GM23338 (cell line): ENCODE data around the gene BLVRA. TPM values are rescaled to one million over a fixed set of nuclear protein-coding genes. Genes with fewer than 3 reads are reported as not detected.

Experiments
- ATAC-seq: fragments of 200-7000 bp; cut with Tn5 transposase; 3 replicates; pipeline ENCODE4 v1.9.1; 2020
- DNase-seq: peaks from one replicate; pipeline ENCODE4 v3.0.0-alpha.2; 2015; ENCODE audit warnings: low spot score
- H2AFZ ChIP-seq: fragments of 200-600 bp; sonication (generic); 2 replicates; pipeline ENCODE4 v1.8.0; 2016; ENCODE audit warnings: antibody characterized with exemption, mild to moderate bottlenecking, moderate library complexity
- H3F3A ChIP-seq: fragments of 200-600 bp; sonication (generic); replicated peaks from 2 replicates; pipeline ENCODE4 v1.8.0; 2017; ENCODE audit warnings: antibody characterized with exemption, mixed run types, low read depth
- H3K27ac ChIP-seq: fragments of 200-600 bp; sonication (generic); 2 replicates; pipeline ENCODE4 v1.6.1; 2016; ENCODE audit warnings: low read depth
- H3K27me3 ChIP-seq: fragments of 200-600 bp; sonication (generic); 2 replicates; pipeline ENCODE4 v1.8.0; 2016; ENCODE audit warnings: mild to moderate bottlenecking, mixed run types, moderate library complexity; ENCODE audit not compliant: insufficient read depth
- H3K36me3 ChIP-seq: fragments of 200-600 bp; sonication (generic); 2 replicates; pipeline ENCODE4 v1.8.0; 2016; ENCODE audit warnings: mild to moderate bottlenecking; ENCODE audit not compliant: insufficient read depth
- H3K4me1 ChIP-seq: fragments of 200-600 bp; sonication (generic); 2 replicates; pipeline ENCODE4 v1.8.0; 2016; ENCODE audit warnings: mild to moderate bottlenecking, moderate library complexity; ENCODE audit not compliant: insufficient read depth
- H3K4me2 ChIP-seq: fragments of 200-600 bp; sonication (generic); 2 replicates; pipeline ENCODE4 v1.7.1; 2017; ENCODE audit warnings: mixed run types
- H3K4me3 ChIP-seq: fragments of 200-600 bp; sonication (generic); 2 replicates; pipeline ENCODE4 v1.6.1; 2016; ENCODE audit warnings: mixed run types
- H3K79me2 ChIP-seq: fragments of 200-600 bp; sonication (generic); replicated peaks from 2 replicates; pipeline ENCODE4 v1.8.0; 2017; ENCODE audit warnings: mild to moderate bottlenecking; ENCODE audit not compliant: insufficient read depth
- H3K9me2 ChIP-seq: fragments of 200-600 bp; sonication (generic); 2 replicates; pipeline ENCODE4 v1.8.0; 2017; ENCODE audit not compliant: insufficient read depth
- H4K20me1 ChIP-seq: fragments of 200-600 bp; sonication (generic); replicated peaks from 2 replicates; pipeline ENCODE4 v1.8.0; 2017; ENCODE audit warnings: mild to moderate bottlenecking; ENCODE audit not compliant: insufficient read depth
- H3K27ac Mint-ChIP-seq: 2 replicates; pipeline ENCODE4 v1.8.0; 2020; ENCODE audit warnings: inconsistent platforms, mild to moderate bottlenecking, moderate library complexity, mixed read lengths
- H3K27me3 Mint-ChIP-seq: 3 replicates; pipeline ENCODE4 v1.8.0; 2022; ENCODE audit warnings: low read depth, mild to moderate bottlenecking, moderate library complexity, mixed read lengths, inconsistent platforms; ENCODE audit not compliant: insufficient read depth, poor library complexity
- H3K36me3 Mint-ChIP-seq: 3 replicates; pipeline ENCODE4 v1.8.0; 2021; ENCODE audit warnings: low read depth, mild to moderate bottlenecking, inconsistent platforms, moderate library complexity, mixed read lengths
- H3K4me1 Mint-ChIP-seq: 3 replicates; pipeline ENCODE4 v1.8.0; 2020; ENCODE audit warnings: mild to moderate bottlenecking, inconsistent platforms, mixed read lengths
- H3K4me3 Mint-ChIP-seq: 3 replicates; pipeline ENCODE4 v1.8.0; 2021; ENCODE audit warnings: moderate library complexity, mild to moderate bottlenecking, inconsistent platforms, mixed read lengths
- H3K9me3 Mint-ChIP-seq: 3 replicates; pipeline ENCODE4 v1.8.0; 2020; ENCODE audit warnings: moderate library complexity, mild to moderate bottlenecking, inconsistent platforms, mixed read lengths
- CREB1 ChIP-seq: fragments of 250-450 bp; sonication (Bioruptor Pico); IDR thresholded peaks from 2 replicates; pipeline ENCODE4 v1.5.0; 2020; ENCODE audit warnings: low read depth, mild to moderate bottlenecking, moderate library complexity
- CTCF ChIP-seq, 2 experiments: fragments of 200-600 bp in 1 of 2; sonication (generic) in 1 of 2; conservative IDR thresholded peaks; 2 replicates each; pipeline versions ENCODE4 v1.5.1 to v1.6.1; 2016 to 2017; ENCODE audit warnings: antibody characterized with exemption in 2 of 2, low read depth in 2 of 2, mild to moderate bottlenecking in 2 of 2, moderate library complexity in 1 of 2
- ETS1 ChIP-seq: IDR thresholded peaks from 2 replicates; pipeline ENCODE4 v1.6.1; 2016; ENCODE audit warnings: antibody characterized with exemption
- EZH2 ChIP-seq: fragments of 200-600 bp; sonication (generic); IDR thresholded peaks from one replicate; pipeline ENCODE4 v1.8.0; 2017; ENCODE audit warnings: antibody characterized with exemption, mild to moderate bottlenecking, low read depth; ENCODE audit not compliant: unreplicated experiment
- EZH2phosphoT487 ChIP-seq: fragments of 200-600 bp; sonication (generic); IDR thresholded peaks from one replicate; pipeline ENCODE4 v1.8.1; 2018; ENCODE audit warnings: antibody characterized with exemption; ENCODE audit not compliant: unreplicated experiment
- JUNB ChIP-seq: IDR thresholded peaks from one replicate; pipeline ENCODE4 v1.6.1; 2016; ENCODE audit warnings: antibody characterized with exemption; ENCODE audit not compliant: unreplicated experiment
- NANOG ChIP-seq: IDR thresholded peaks from 2 replicates; pipeline ENCODE4 v1.6.1; 2016; ENCODE audit warnings: antibody characterized with exemption, borderline replicate concordance
- POLR2AphosphoS5 ChIP-seq: IDR thresholded peaks from 2 replicates; pipeline ENCODE4 v1.6.1; 2016; ENCODE audit warnings: antibody characterized with exemption, low read depth
- REST ChIP-seq: IDR thresholded peaks from one replicate; pipeline ENCODE4 v1.6.1; 2018; ENCODE audit warnings: antibody characterized with exemption; ENCODE audit not compliant: unreplicated experiment
- STAT1 ChIP-seq: IDR thresholded peaks from one replicate; pipeline ENCODE4 v1.6.1; 2016; ENCODE audit warnings: antibody characterized with exemption; ENCODE audit not compliant: unreplicated experiment
- ZNF114 ChIP-seq: fragments of 250-450 bp; sonication (Bioruptor Pico); IDR thresholded peaks from 2 replicates; pipeline ENCODE4 v1.5.0; 2020; ENCODE audit warnings: mild to moderate bottlenecking, moderate library complexity
- ZNF331 ChIP-seq: fragments of 250-450 bp; sonication (Bioruptor Pico); IDR thresholded peaks from 2 replicates; pipeline ENCODE4 v1.5.0; 2020; ENCODE audit warnings: low read depth, mild to moderate bottlenecking, moderate library complexity
- ZNF462 ChIP-seq: fragments of 250-450 bp; sonication (Bioruptor Pico); IDR thresholded peaks from 2 replicates; pipeline ENCODE4 v1.5.0; 2020; ENCODE audit warnings: mild to moderate bottlenecking, moderate library complexity
- polyA plus RNA-seq: library from polyadenylated mRNA; unstranded; fragments of >200 nt; fragmentation: Nextera tagmentation; extraction: Ambion mirVana; gene quantifications from 2 replicates; pipeline ENCODE4 v1.2.1, GENCODE V29; 2016
- total RNA-seq: library from RNA; depleted of rRNA; stranded (reverse); fragments of >200 nt; shearing (Covaris generic); gene quantifications from 2 replicates; pipeline ENCODE4 v1.2.3, GENCODE V29; 2014

The BLVRA gene
- total and polyA plus RNA-seq, 2 experiments from 2014 or later = 17.0 to 46.5 TPM

GRCh38 chr7:43782768-43783555 is 24.5 kb downstream of the BLVRA start:
- no peaks in the 10 kb centered on the region; the same call in 2 of the 3 replicates for H3K4me1 Mint-ChIP-seq
- Histone ChIP-seq H3K4me2 (no peak overlapping the region), H2AFZ (no peak overlapping the region), H3K36me3 (peaks cover 4% of the 10 kb centered on the region; the same call in 1 of the 2 replicates), H3F3A (no peaks in the 10 kb centered on the region), H3K9me2 (no peaks in the 10 kb centered on the region), H3K27ac (no peak overlapping the region), H4K20me1 (no peaks in the 10 kb centered on the region), H3K4me1 (0 out of 2 replicates have a peak, but pooled peaks cover 6% of the 10 kb centered on the region), H3K4me3 (no peak overlapping the region), H3K27me3 (no peaks in the 10 kb centered on the region), H3K79me2 (no peaks in the 10 kb centered on the region)
- no peak overlapping the region for H3K27ac Mint-ChIP-seq
- DNase-seq = no peak
- H3K4me3 Mint-ChIP-seq = no peak overlapping the region
- H3K27me3 Mint-ChIP-seq = peaks cover 9% of the 10 kb centered on the region
- peaks cover 24% of the 10 kb centered on the region for H3K9me3 Mint-ChIP-seq
- H3K36me3 Mint-ChIP-seq = peaks cover 26% of the 10 kb centered on the region
- TF ChIP-seq REST (no peak), POLR2AphosphoS5 (no peak), ETS1 (no peak), NANOG (no peak), EZH2phosphoT487 (no peak), ZNF114 (no peak), ZNF462 (CRISPR knock-in tag) (no peak), ZNF331 (CRISPR knock-in tag) (no peak), CTCF (conservative IDR thresholded peaks at IDR 0.05; ENCODE audit: low read depth in 2 of 2) (no peak), EZH2 (no peak), STAT1 (no peak), CREB1 (CRISPR knock-in tag) (no peak), JUNB (no peak)
- ATAC-seq = no peak
